ENCODE results near the gene TBC1D10B. TPM values are rescaled to one million over a fixed set of nuclear protein-coding genes. Genes with fewer than 3 reads are reported as not detected.

The TBC1D10B gene
- total RNA-seq, 6 donors from 2014 or later: 31.1 to 71.2 (median 40.3) TPM

- Histone ChIP-seq H3K4me3 (no peak overlapping the region), H3K9me3 (no peaks in the 10 kb centered on the region), H3K36me3 (peaks cover 0 to 18% (median 10%) of the 10 kb centered on the region in 4 donors), H3K27me3 (no peaks in the 10 kb centered on the region), H3K4me1 (peaks cover 4 to 34% (median 9%) of the 10 kb centered on the region in 4 donors), H3K27ac (no peak overlapping the region)
- no peak for ATAC-seq (ENCODE audit: low FRiP score in 2 of 2)
- WGBS, 2 donors: 70 to 82% methylated on average over 8 of the region's 8 CpGs
- TF ChIP-seq, protein P1, sequence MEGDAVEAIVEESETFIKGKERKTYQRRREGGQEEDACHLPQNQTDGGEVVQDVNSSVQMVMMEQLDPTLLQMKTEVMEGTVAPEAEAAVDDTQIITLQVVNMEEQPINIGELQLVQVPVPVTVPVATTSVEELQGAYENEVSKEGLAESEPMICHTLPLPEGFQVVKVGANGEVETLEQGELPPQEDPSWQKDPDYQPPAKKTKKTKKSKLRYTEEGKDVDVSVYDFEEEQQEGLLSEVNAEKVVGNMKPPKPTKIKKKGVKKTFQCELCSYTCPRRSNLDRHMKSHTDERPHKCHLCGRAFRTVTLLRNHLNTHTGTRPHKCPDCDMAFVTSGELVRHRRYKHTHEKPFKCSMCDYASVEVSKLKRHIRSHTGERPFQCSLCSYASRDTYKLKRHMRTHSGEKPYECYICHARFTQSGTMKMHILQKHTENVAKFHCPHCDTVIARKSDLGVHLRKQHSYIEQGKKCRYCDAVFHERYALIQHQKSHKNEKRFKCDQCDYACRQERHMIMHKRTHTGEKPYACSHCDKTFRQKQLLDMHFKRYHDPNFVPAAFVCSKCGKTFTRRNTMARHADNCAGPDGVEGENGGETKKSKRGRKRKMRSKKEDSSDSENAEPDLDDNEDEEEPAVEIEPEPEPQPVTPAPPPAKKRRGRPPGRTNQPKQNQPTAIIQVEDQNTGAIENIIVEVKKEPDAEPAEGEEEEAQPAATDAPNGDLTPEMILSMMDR (IDR thresholded peaks at IDR 0.05): no peak
- TF ChIP-seq POLR2A (IDR thresholded peaks at IDR 0.05) (no peak), EP300 (IDR thresholded peaks at IDR 0.05) (no peak)
- no peak for DNase-seq
Observed at GRCh38 chr16:30401768-30402425, 31.6 kb upstream of the TBC1D10B start.

DNA sequence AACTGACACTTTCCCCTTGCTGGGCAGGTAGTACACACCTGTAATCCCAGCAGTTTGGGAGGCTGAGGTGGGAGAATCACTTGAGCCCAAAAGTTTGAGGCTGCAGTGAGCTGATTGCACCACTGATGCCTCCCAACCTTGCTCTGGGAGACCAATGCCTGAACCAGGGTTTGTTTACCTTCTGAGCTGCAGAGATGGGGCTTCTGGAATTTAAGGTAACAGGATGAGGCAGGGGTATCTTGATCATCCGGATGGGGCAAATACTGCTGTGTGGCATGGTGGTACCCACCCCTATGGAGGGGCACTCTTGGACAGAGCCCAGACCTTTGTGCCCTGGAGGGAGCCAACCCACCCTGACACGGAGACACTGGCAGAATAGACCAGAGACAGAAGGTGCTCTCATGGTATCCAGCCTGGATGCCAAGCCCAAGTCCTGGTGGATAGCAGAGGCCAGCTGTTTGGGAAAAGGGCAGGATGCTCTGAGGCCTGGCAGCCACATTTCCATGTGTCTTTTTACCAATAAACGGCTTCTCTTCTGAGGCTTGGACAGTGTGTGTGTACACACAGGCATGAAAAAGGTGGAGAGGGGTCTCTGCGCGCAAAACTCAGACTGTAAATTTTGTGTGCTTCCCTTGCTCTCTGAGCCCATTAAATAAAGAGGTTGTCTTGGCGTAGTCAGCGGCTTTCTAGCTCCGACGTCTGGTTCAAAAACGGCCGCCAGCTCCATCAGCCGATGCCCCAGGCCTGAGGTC, 29.3 kb upstream of the TBC1D10B start:
- Histone ChIP-seq H3K4me1 (peaks cover 13 to 51% (median 19%) of the 10 kb centered on the region in 4 donors), H3K9me3 (no peaks in the 10 kb centered on the region), H3K36me3 (peaks cover 0 to 18% (median 10%) of the 10 kb centered on the region in 4 donors), H3K27me3 (no peaks in the 10 kb centered on the region), H3K4me3 (peak overlapping the region; percentile 20 to 77 (median 66)), H3K27ac (peak overlapping the region; percentile 65 to 88 (median 74))
- no peak for DNase-seq
- TF ChIP-seq EP300 (IDR thresholded peaks at IDR 0.05) (no peak), POLR2A (IDR thresholded peaks at IDR 0.05) (no peak), POLR2AphosphoS5 (IDR thresholded peaks at IDR 0.05) (no peak)
- TF ChIP-seq, protein P1 (IDR thresholded peaks at IDR 0.05): no peak
- ATAC-seq (ENCODE audit: low FRiP score in 2 of 2): no peak
- 19 to 37% methylated on average over 4 to 12 of the region's 12 CpGs for WGBS, 2 donors

- DNase-seq: peak in 1 of 2 donors; percentile 55
- H3K4me3 ChIP-seq: no peak overlapping the region
- 84 to 90% methylated on average over 13 to 23 of the region's 23 CpGs for WGBS, 2 donors
- peaks cover 17 to 56% (median 22%) of the 10 kb centered on the region in 4 donors for H3K4me1 ChIP-seq
- H3K27ac ChIP-seq: peak overlapping the region in 2 of 4 donors; percentile 79 to 88
- H3K36me3 ChIP-seq: peaks cover 0 to 18% (median 10%) of the 10 kb centered on the region in 4 donors
- no peak for TF ChIP-seq POLR2AphosphoS5 (IDR thresholded peaks at IDR 0.05)
- no peak for TF ChIP-seq POLR2A (IDR thresholded peaks at IDR 0.05)
- TF ChIP-seq EP300 (IDR thresholded peaks at IDR 0.05): no peak
- TF ChIP-seq, protein P1 (IDR thresholded peaks at IDR 0.05): no peak
- ATAC-seq (ENCODE audit: low FRiP score in 2 of 2): no peak
- no peaks in the 10 kb centered on the region for H3K27me3 ChIP-seq
- no peaks in the 10 kb centered on the region for H3K9me3 ChIP-seq
Observed at GRCh38 chr16:30398661-30399434, 28.6 kb upstream of the TBC1D10B start.

DNA sequence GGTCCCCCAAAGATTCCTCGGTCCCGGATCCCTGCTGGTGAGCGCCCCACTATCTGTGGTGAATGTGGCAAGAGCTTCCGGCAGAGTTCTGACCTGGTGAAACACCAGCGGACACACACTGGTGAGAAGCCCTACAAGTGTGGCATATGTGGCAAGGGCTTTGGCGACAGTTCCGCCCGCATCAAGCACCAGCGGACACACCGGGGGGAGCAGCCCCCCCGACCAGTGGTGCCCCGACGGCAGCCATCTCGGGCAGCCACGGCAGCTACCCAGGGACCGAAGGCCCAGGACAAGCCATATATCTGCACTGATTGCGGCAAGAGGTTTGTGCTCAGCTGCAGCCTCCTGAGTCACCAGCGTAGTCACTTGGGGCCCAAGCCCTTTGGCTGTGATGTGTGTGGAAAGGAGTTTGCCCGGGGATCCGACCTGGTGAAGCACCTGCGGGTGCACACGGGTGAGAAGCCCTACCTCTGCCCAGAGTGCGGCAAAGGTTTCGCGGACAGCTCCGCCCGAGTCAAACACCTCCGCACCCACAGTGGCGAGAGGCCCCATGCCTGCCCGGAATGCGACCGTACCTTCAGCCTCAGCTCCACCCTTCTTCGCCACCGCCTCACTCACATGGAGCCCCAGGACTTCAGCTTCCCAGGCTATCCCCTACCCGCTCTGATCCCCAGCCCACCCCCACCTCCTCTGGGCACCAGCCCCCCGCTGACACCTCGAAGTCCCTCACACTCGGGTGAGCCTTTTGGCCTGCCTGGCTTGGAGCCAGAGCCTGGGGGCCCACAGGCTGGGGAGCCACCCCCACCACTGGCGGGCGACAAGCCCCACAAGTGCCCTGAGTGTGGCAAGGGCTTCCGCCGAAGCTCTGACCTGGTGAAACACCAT, 27.7 kb upstream of the TBC1D10B start:
- DNase-seq: peak in 1 of 2 donors; percentile 73
- Histone ChIP-seq H3K36me3 (peaks cover 0 to 18% (median 10%) of the 10 kb centered on the region in 4 donors), H3K27me3 (no peaks in the 10 kb centered on the region), H3K27ac (no peak overlapping the region), H3K9me3 (no peaks in the 10 kb centered on the region), H3K4me1 (peaks cover 17 to 56% (median 22%) of the 10 kb centered on the region in 4 donors), H3K4me3 (no peak overlapping the region)
- TF ChIP-seq POLR2AphosphoS5 (IDR thresholded peaks at IDR 0.05): no peak
- TF ChIP-seq EP300 (IDR thresholded peaks at IDR 0.05): no peak
- TF ChIP-seq POLR2A (IDR thresholded peaks at IDR 0.05): no peak
- TF ChIP-seq, protein P1 (IDR thresholded peaks at IDR 0.05): no peak
- no peak for ATAC-seq (ENCODE audit: low FRiP score in 2 of 2)
- WGBS, 2 donors: 89 to 91% methylated on average over 9 to 33 of the region's 42 CpGs
